ENCODE results near the gene ZNF226. TPM values are rescaled to one million over a fixed set of nuclear protein-coding genes. Genes with fewer than 3 reads are reported as not detected.
A peak's percentile ranks its signal among the peaks of the same experiment; 100 is the strongest.
"Not testable (repeated sequence)": the region's sequence is repeated elsewhere in the genome, so short reads cannot be mapped to it uniquely, and the experiment has no call there.

The ZNF226 gene
- total RNA-seq (22.6 and 30.9 TPM in 2 replicates), polyA plus RNA-seq (30.9 and 31.2 TPM in 2 replicates)

GRCh38 chr19:44164673-44165512 is at the start of gene ZNF226:
Gene ZNF226, plus strand, starts transcription at chr19:44165100. Its CDS starts 4,981 bp downstream, at chr19:44170081.
- WGBS (ENCODE audit: low lambda C conversion rate, missing lambda C conversion rate), result under 1% methylated on average over 32 of the region's 32 CpGs

GRCh38 chr19:44121162-44121561 is 43.7 kb upstream of the ZNF226 start:
- not testable (repeated sequence) for H3K79me2 ChIP-seq; H3K27ac ChIP-seq; H3K4me3 ChIP-seq; H3K9me2 ChIP-seq (replicated peaks; ENCODE audit: insufficient read depth); H2AFZ ChIP-seq; H3K27me3 ChIP-seq; DNase-seq (ENCODE audit: low spot score); H3K4me1 ChIP-seq (ENCODE audit: insufficient read depth); H3K4me2 ChIP-seq; H4K20me1 ChIP-seq (ENCODE audit: insufficient read depth, poor library complexity, severe bottlenecking); H3K9me3 ChIP-seq (ENCODE audit: low read depth); H3K36me3 ChIP-seq (replicated peaks; ENCODE audit: insufficient read depth, low read depth)
- WGBS (ENCODE audit: low lambda C conversion rate, missing lambda C conversion rate), result 95% methylated on average over 4 of the region's 4 CpGs

More at GRCh38 chr19:44164673-44165512, at the start of gene ZNF226:
- Histone ChIP-seq H3K36me3 (replicated peaks; ENCODE audit: insufficient read depth, low read depth) (peaks cover 3% of the 10 kb centered on the region), H3K9me2 (replicated peaks; ENCODE audit: insufficient read depth) (no peaks in the 10 kb centered on the region), H2AFZ (peak within 1 kb of the TSS; percentile 82), H3K4me1 (ENCODE audit: insufficient read depth) (peaks cover 7% of the 10 kb centered on the region), H3K27me3 (no peaks in the 10 kb centered on the region), H3K9me3 (ENCODE audit: low read depth) (no peaks in the 10 kb centered on the region), H3K4me3 (peak within 1 kb of the TSS; percentile 54), H4K20me1 (ENCODE audit: insufficient read depth, poor library complexity, severe bottlenecking) (no peaks in the 10 kb centered on the region), H3K27ac (peak within 1 kb of the TSS; percentile 91), H3K79me2 (peaks cover 39% of the 10 kb centered on the region), H3K4me2 (peak within 1 kb of the TSS; percentile 82)
- DNase-seq (ENCODE audit: low spot score), result peak; percentile 97
- no peak for TF ChIP-seq EZH2phosphoT487 (IDR thresholded peaks at IDR 0.05; ENCODE audit: low read depth, severe bottlenecking, unreplicated experiment)
- TF ChIP-seq CTCF (IDR thresholded peaks at IDR 0.05; ENCODE audit: poor library complexity), result no peak
- no peak for TF ChIP-seq EZH2 (IDR thresholded peaks at IDR 0.05; ENCODE audit: borderline replicate concordance)

- Histone ChIP-seq H3K9me3 (ENCODE audit: low read depth) (peaks cover 8% of the 10 kb centered on the region), H2AFZ (no peak overlapping the region), H3K4me3 (no peak overlapping the region), H3K79me2 (no peaks in the 10 kb centered on the region), H4K20me1 (ENCODE audit: insufficient read depth, poor library complexity, severe bottlenecking) (no peaks in the 10 kb centered on the region), H3K27ac (no peak overlapping the region), H3K36me3 (replicated peaks; ENCODE audit: insufficient read depth, low read depth) (peaks cover 7% of the 10 kb centered on the region), H3K4me2 (no peak overlapping the region), H3K27me3 (no peaks in the 10 kb centered on the region), H3K9me2 (replicated peaks; ENCODE audit: insufficient read depth) (no peaks in the 10 kb centered on the region), H3K4me1 (ENCODE audit: insufficient read depth) (no peaks in the 10 kb centered on the region)
- WGBS (ENCODE audit: low lambda C conversion rate, missing lambda C conversion rate), result 98% methylated on average over 5 of the region's 5 CpGs
- TF ChIP-seq EZH2phosphoT487 (IDR thresholded peaks at IDR 0.05; ENCODE audit: low read depth, severe bottlenecking, unreplicated experiment) (no peak), EZH2 (IDR thresholded peaks at IDR 0.05; ENCODE audit: borderline replicate concordance) (no peak), CTCF (IDR thresholded peaks at IDR 0.05; ENCODE audit: poor library complexity) (no peak)
- DNase-seq (ENCODE audit: low spot score), result no peak
Measured at GRCh38 chr19:44131955-44132354, 32.9 kb upstream of the ZNF226 start.
